ENCODE results near the gene SLC1A4. TPM values are rescaled to one million over a fixed set of nuclear protein-coding genes. Genes with fewer than 3 reads are reported as not detected.

The SLC1A4 gene
- total RNA-seq, 1 experiment from 2014 or later, result 12.9 TPM

DNA sequence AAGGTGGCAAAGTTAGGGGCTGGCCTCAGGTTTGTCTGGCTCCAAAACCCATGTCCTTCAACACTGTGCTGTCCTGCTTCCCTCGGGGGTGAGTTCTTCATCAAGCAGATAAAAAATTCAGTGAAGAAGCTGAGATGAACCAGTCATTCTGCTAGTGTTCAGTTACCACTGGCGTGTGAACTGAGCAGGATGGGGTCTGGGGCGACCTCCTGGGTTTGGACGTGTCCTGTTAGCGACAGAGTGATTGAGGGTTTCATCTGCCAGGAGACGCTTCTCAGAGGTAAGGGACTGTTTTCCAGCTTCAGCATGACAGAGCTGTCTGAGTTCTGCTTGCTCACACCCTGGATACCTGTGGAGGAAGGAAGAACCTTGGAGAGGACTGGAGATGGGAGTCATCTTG is 81.7 kb downstream of the SLC1A4 start:
- intact Hi-C loops (cut with micrococcal nuclease; ENCODE audit: unreplicated experiment), result loop anchor here (5.0 kb wide), 1 partner anchor 116 kb away; no protein-coding TSS in a partner anchor
- Histone ChIP-seq H3K36me3 (ENCODE audit: control insufficient read depth, insufficient read depth, low read length) (peaks cover 4% of the 10 kb centered on the region; the same call in 1 of the 2 replicates), H3K9me3 (ENCODE audit: control insufficient read depth, insufficient read depth, low read depth, low read length) (no peaks in the 10 kb centered on the region), H3K4me3 (ENCODE audit: low read depth in 2 of 2, low read length in 2 of 2) (no peak overlapping the region), H3K4me1 (ENCODE audit: control insufficient read depth, insufficient read depth, low read length) (peaks cover 15% of the 10 kb centered on the region), H3K27ac (ENCODE audit: low read length) (no peak overlapping the region), H3K27me3 (ENCODE audit: control insufficient read depth, insufficient read depth, low read length) (no peaks in the 10 kb centered on the region)
- no peak for TF ChIP-seq POLR2AphosphoS5 (IDR thresholded peaks at IDR 0.05; ENCODE audit: low read depth, low read length)
- TF ChIP-seq, protein P1, sequence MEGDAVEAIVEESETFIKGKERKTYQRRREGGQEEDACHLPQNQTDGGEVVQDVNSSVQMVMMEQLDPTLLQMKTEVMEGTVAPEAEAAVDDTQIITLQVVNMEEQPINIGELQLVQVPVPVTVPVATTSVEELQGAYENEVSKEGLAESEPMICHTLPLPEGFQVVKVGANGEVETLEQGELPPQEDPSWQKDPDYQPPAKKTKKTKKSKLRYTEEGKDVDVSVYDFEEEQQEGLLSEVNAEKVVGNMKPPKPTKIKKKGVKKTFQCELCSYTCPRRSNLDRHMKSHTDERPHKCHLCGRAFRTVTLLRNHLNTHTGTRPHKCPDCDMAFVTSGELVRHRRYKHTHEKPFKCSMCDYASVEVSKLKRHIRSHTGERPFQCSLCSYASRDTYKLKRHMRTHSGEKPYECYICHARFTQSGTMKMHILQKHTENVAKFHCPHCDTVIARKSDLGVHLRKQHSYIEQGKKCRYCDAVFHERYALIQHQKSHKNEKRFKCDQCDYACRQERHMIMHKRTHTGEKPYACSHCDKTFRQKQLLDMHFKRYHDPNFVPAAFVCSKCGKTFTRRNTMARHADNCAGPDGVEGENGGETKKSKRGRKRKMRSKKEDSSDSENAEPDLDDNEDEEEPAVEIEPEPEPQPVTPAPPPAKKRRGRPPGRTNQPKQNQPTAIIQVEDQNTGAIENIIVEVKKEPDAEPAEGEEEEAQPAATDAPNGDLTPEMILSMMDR (IDR thresholded peaks at IDR 0.05), result no peak
- TF ChIP-seq SIN3A (IDR thresholded peaks at IDR 0.05; ENCODE audit: borderline replicate concordance, insufficient read depth, low read depth, low read length), result no peak
- TF ChIP-seq, protein P2, sequence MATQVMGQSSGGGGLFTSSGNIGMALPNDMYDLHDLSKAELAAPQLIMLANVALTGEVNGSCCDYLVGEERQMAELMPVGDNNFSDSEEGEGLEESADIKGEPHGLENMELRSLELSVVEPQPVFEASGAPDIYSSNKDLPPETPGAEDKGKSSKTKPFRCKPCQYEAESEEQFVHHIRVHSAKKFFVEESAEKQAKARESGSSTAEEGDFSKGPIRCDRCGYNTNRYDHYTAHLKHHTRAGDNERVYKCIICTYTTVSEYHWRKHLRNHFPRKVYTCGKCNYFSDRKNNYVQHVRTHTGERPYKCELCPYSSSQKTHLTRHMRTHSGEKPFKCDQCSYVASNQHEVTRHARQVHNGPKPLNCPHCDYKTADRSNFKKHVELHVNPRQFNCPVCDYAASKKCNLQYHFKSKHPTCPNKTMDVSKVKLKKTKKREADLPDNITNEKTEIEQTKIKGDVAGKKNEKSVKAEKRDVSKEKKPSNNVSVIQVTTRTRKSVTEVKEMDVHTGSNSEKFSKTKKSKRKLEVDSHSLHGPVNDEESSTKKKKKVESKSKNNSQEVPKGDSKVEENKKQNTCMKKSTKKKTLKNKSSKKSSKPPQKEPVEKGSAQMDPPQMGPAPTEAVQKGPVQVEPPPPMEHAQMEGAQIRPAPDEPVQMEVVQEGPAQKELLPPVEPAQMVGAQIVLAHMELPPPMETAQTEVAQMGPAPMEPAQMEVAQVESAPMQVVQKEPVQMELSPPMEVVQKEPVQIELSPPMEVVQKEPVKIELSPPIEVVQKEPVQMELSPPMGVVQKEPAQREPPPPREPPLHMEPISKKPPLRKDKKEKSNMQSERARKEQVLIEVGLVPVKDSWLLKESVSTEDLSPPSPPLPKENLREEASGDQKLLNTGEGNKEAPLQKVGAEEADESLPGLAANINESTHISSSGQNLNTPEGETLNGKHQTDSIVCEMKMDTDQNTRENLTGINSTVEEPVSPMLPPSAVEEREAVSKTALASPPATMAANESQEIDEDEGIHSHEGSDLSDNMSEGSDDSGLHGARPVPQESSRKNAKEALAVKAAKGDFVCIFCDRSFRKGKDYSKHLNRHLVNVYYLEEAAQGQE (IDR thresholded peaks at IDR 0.05; ENCODE audit: insufficient read depth in 1 of 2, low read depth in 2 of 2, low read length in 1 of 2), result no peak
- no peak for TF ChIP-seq TCF7L2 (IDR thresholded peaks at IDR 0.05; ENCODE audit: low read depth, low read length)
- in situ Hi-C loops (cut with HindIII; ENCODE audit: low pct_unique_long_range_greater_than_20kb, low sequenced_read_pairs), result no loop called here
- ChIA-PET POLR2A (no interaction called here), CTCF (no interaction called here)
- ATAC-seq, result 0 out of 2 replicates have a peak, but pooled peaks have one; percentile 4
- no TSS peak for BruUV-seq (replicated peaks)
- DNase-seq (ENCODE audit: low read depth, low spot score), result no peak

DNA sequence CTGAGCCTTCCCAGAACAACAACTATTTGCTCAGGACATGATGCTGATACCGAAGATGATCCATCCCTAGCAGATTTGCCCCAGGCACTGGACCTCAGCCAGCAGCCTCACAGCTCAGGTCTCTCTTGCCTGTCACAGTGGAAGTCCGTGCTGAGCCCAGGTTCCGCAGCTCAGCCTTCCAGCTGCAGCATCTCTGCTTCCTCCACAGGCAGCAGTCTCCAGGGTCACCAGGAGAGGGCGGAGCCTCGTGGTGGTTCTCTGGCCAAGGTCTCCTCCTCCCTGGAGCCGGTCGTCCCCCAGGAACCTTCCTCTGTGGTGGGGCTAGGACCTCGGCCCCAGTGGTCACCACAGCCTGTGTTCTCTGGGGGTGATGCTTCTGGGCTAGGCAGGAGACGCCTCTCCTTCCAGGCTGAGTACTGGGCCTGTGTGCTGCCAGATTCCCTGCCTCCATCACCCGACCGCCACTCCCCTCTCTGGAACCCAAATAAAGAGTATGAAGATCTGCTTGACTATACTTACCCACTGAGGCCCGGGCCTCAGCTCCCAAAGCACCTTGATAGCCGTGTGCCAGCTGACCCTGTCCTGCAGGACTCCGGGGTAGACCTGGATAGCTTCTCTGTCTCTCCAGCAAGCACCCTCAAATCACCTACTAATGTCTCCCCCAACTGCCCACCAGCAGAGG is 82.4 kb downstream of the SLC1A4 start:
- ChIA-PET POLR2A (no interaction called here), CTCF (interaction anchor here (1.1 kb wide), 1 partner anchor 154 kb away, joined by 3 read pairs; no protein-coding TSS in a partner anchor)
- DNase-seq (ENCODE audit: low read depth, low spot score) (no peak), ATAC-seq (0 out of 2 replicates have a peak, but pooled peaks have one; percentile 19)
- no peak overlapping the region for H3K4me3 ChIP-seq (ENCODE audit: low read depth in 2 of 2, low read length in 2 of 2)
- H3K4me1 ChIP-seq (ENCODE audit: control insufficient read depth, insufficient read depth, low read length), result peaks cover 17% of the 10 kb centered on the region
- no peaks in the 10 kb centered on the region for H3K9me3 ChIP-seq (ENCODE audit: control insufficient read depth, insufficient read depth, low read depth, low read length)
- no peaks in the 10 kb centered on the region for H3K27me3 ChIP-seq (ENCODE audit: control insufficient read depth, insufficient read depth, low read length)
- in situ Hi-C loops (cut with HindIII; ENCODE audit: low pct_unique_long_range_greater_than_20kb, low sequenced_read_pairs) (no loop called here), intact Hi-C loops (cut with micrococcal nuclease; ENCODE audit: unreplicated experiment) (loop anchor here (5.0 kb wide), 1 partner anchor 116 kb away; no protein-coding TSS in a partner anchor)
- TF ChIP-seq SIN3A (IDR thresholded peaks at IDR 0.05; ENCODE audit: borderline replicate concordance, insufficient read depth, low read depth, low read length), result no peak
- TF ChIP-seq, protein P1 (IDR thresholded peaks at IDR 0.05), result peak; percentile 49; the same call in 1 of the 2 replicates
- no peak for TF ChIP-seq TCF7L2 (IDR thresholded peaks at IDR 0.05; ENCODE audit: low read depth, low read length)
- no peak for TF ChIP-seq POLR2AphosphoS5 (IDR thresholded peaks at IDR 0.05; ENCODE audit: low read depth, low read length)
- no TSS peak for BruUV-seq (replicated peaks)
- no peak overlapping the region for H3K27ac ChIP-seq (ENCODE audit: low read length)
- peaks cover 4% of the 10 kb centered on the region; the same call in 1 of the 2 replicates for H3K36me3 ChIP-seq (ENCODE audit: control insufficient read depth, insufficient read depth, low read length)

Data from Panc1 (cell line).